DMS53 treated with DMSO at 0.1 percent for 48 hours (cell line): ENCODE data around the gene CSHL1.
"Not testable (repeated sequence)": the region's sequence is repeated elsewhere in the genome, so short reads cannot be mapped to it uniquely, and the experiment has no call there.

Experiments used
- DNase-seq: peaks from one replicate; lab custom pipeline; 2025; ENCODE audit not compliant: unreplicated experiment; lab: John Stamatoyannopoulos, UW

Gene CSHL1

DNA sequence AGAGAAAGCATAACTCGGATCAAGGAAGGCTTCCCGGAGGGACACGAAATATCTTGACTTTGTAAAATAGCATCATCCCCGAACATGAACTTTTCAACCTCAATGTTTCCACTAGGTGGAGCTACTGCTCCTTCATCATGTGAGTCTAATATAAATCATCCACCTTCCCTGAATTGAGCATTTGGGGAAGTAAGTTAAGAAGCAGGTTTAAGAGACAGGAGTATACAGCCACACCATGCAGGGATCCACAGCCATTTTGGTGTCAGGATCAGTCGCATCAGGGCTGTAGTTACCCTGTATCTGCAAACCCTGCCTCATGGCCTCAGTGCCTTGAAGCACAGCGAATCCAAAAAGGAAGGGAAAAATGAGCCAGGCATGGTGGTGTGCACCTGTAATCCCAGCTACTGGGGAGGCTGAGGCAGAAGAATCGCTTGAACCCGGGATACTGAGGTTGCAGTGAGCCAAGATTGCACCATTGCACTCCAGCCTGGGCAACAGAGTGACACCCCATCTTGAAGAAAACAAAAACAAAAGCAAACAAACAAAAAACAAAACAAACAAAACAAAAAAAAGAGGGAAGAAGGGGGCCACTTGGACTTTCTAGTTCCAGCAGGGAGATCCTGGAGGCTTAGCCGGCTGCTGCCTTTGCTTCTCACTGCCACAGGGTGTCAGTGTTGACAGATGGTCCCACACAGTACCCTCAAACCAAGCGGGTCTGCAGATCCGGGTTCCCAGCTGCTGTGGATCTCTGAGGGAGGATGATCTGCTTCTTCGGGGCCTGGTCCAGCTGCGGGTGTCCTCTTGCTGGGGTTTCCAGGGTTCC, 21.8 kb downstream of the CSHL1 start:
- not testable (repeated sequence) for DNase-seq

DNA sequence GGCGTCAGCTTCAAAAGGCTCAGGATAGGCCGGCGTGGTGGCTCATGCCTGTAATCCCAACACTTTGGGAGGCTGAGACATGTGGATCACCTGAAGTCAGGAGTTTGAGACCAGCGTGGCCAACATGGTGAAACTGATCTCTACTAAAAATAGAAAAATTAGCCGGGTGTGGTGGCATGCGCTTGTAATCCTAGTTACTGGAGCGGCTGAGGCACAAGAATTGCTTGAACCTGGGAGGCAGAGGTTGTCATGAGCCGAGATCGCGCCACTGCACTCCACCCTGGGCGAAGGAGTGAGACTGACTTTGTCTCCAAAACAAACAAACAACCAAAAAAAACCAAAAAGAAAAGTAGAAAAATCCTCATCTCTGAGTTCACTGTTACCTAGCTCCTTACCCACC, 25.9 kb downstream of the CSHL1 start:
- not testable (repeated sequence) for DNase-seq

DNA sequence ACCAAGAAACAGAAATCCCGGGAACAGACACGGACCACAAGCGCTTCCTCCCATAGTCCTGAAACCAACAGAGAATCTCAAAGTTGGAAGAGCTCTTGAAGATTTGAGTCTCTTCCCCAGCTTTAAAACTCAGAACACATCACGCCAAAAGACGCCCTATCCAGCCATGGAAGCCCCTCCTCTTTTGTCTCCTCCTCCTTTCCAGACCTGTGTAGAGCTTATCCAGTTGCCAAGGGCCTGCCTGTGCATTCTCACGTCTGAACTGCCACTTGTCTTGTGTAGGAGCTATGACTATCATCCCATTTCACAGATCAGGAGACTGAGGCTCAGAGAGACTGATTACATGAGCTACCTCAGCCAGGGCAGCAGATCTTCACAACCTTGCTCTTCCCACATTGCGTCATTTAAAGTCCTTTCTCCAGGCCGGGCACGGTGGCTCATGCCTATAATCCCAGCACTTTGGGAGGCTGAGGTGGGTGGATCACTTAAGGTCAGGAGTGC, 28.4 kb downstream of the CSHL1 start:
- not testable (repeated sequence) for DNase-seq

DNA sequence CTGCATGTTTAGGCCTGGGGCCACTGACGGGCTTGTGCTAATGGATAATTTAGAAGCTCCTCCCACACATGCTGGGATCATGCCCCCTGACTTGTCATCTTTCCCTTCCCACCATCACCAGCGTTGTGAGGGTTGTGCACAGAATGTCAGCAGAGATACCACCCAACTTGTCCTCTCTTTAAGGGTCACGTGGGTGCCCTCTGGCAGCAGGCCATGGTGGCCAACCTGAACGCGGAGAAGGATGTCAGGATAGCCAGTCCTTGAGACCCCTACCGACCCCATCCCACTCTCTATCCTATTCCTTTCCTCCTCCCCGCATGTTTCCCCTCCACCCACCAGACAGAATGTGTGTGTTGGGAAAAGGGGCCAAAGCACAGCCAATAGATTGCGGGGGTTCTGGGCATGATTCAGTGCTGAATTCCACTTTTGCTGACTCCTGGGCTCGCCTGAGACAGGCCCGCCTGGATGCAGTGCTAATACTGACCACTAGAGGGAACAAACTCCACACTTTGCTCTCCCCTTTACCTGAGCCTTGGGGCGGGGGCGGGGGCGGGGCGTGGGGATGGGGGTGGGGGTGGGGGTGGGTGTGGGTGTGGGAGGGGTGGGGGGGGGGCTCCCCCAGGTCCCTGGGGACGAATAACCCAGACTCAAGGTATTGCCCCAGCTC, 29.0 kb downstream of the CSHL1 start, which contains the start of gene GH2:
Gene GH2, minus strand, starts transcription at position 10 of the 667 bp plus-strand sequence. CDS start 143 bp downstream, outside the sequence.
- peak; percentile 17 for DNase-seq

DNA sequence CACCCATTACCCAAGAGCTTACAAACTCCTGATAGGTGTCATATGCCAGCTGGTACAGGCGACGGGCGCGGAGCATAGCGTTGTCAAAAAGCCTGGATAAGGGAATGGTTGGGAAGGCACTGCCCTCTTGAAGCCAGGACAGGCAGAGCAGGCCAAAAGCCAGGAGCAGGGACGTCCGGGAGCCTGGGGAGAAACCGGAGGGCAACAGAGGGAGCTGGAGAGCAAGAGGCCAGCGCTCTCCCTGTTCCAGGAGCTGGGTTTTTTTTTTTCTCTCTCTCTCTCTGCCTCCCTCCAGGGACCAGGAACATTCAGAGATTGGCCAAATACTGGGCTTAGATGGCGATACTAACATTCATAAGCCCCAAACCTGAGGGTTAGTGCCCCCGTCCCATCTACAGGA, 29.7 kb downstream of the CSHL1 start:
- DNase-seq = not testable (repeated sequence)

DNA sequence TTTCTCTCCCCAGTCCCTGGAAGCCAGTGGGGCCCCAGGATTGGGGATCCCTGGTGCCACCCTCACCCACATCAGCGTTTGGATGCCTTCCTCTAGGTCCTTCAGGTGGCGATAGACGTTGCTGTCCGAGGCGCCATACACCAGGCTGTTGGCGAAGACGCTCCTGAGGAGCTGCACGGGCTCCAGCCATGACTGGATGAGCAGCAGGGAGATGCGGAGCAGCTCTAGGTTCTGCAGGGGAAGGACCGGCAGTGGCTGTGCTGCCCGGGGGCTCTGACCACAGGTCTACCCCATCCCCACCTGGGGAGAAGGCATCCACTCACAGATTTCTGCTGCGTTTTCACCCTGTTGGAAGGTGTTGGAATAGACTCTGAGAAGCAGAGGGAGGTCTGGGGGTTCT, 30.4 kb downstream of the CSHL1 start:
- DNase-seq = no peak

DNA sequence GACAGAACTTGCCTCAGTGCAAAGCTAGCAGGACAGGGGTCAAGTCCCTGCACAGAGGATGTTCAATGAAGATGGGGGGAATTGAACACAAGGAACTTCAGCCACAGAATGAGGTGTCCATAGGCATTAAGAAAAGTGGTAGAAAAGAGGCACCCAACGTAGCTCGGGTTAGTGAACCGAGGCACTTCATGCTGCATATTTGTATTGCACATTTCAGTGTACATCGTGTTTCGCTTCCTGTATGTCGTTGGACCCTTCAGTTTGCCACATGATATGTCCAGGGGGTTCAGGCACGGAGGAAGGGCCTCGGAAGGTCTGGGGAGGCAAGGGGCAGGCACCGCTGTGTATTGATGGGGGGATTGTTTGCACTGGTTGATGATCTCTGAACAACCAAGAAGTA, 32.6 kb downstream of the CSHL1 start:
- DNase-seq = not testable (repeated sequence)

DNA sequence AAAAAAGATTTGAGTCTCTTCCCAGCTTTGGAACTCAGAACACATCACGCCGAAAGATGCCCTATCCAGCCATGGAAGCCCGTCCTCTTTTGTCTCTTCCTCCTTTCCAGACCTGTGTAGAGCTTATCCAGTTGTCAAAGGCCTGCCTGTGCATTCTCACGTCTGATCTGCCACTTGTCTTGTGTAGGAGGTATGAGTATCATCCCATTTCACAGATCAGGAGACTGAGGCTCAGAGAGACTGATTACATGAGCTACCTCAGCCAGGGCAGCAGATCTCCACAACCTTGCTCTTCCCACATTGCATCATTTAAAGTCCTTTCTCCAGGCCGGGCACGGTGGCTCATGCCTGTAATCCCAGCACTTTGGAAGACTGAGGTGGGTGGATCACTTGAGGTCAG, 36.4 kb downstream of the CSHL1 start:
- DNase-seq = not testable (repeated sequence)

DNA sequence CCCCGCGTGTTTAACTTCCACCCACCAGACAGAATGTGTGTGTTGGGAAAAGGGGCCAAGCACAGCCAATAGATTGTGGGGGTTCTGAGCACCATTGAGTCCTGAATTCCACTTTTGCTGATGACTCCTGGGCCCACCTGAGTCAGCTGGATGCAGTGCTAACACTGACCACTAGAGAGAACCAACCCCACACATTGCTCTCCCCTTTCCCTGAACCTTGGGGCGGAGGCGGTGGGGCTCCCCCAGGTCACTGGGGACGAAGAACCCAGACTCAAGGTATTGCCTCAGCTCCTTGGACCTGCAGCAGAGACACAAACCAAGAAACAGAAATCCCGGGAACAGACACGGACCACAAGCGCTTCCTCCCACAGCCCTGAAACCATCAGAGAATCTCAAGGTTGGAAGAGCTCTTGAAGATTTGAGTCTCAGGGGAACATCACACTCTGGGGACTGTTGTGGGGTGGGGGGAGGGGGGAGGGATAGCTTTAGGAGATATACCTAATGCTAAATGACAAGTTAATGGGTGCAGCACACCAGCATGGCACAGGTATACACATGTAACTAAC, 36.9 kb downstream of the CSHL1 start:
- not testable (repeated sequence) for DNase-seq

DNA sequence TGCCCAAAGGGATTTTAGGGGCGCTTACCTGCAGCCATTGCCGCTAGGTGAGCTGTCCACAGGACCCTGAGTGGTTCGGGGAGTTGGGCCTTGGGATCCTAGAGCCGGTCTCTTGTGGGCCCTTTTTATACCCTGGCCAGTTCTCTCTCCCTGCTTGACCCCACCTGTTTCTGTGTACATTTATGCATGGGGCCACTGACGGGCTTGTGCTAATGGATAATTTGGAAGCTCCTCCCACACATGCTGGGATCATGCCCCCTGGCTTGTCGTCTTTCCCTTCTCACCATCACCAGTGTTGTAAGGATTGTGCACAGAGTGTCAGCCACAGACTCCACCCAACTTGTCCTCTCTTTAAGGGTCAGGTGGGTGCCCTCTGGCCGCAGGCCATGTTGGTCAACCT, 37.5 kb downstream of the CSHL1 start, which contains the start of gene CSH2:
Gene CSH2, minus strand, starts transcription at position 101 of the 400 bp plus-strand sequence. Its CDS starts 63 bp downstream, at position 38.
- DNase-seq = not testable (repeated sequence)

DNA sequence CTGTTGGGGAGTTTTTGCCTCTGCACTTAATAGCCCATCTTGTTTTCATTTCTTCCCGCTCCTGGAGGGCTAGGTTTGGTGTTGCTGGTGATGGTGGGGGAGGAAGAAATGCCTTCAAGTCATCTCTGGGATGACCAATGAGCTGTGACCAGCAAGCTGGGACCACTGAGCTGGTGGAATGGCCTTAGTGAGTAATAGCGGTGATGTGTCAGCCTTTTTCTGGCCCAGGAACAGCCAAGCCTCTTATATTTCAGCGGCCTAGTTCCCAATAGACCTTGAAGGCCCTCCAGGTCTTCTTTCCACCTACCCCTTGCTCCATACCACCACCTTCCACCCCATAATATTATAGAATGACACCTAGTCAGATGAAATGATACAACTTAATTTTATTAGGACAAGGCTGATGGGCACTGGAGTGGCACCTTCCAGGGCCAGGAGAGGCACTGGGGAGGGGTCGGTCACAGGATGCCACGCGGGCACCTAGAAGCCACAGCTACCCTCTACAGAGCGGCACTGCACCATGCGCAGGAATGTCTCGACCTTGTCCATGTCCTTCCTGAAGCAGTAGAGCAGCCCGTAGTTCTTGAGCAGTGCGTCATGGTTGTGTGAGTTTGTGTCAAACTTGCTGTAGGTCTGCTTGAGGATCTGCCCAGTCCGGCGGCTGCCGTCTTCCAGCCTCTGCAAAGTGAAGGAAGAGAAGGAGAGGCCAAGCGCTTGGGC, 39.3 kb downstream of the CSHL1 start:
- DNase-seq = not testable (repeated sequence)

DNA sequence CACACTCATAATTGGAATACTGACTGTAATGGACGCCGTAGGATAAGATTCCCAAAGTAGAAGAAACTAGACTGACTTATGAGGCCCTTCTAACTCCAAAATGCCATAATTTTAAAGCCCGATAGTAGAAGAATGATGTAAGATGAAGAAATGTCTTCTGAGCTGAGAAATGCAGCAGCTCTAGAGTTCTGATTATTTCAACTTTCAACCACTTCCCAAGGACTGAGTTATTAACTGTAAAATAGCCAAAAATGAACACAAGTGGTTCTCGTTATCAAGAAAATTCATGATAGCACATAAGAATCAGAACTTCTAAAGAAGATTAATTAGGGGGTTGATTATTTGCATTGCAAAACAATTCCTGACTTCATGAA, 40.8 kb downstream of the CSHL1 start:
- DNase-seq = not testable (repeated sequence)

DNA sequence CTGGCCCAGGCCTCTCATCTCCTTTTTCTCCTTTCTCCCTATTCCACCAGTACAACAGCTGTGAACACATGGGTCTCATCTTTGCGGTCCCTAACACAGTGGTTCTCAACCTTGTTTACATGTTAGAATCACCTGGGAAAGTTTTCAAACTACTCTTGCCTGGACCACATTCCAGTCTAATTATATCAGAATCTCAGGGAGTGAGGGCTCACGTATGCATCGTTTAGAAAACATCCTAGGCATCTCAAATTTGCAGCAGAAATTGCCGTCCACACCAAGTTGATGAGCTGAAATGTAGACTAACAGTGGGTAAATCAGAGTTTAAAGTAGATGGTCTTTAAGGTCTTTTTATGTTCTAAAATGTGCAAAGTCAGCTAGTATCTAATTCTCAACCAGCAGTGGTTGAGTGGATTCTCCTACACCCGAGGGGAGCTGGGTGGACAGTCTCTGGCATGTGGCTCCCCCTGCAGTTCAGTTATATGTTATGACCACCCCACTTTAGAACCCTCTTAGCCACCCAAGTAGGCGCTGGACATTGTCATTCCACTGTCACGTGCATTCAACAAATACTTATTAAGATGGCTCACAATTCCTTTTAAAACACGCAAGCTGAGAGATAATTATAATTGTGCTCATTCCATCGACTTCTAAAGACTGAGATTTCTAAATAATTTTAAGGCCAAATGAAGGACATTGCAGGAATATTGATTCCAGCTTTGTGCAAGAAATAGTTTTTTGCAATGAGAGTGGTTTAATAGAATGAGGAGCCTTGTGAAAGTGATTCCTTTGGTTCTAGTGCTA, 41.4 kb downstream of the CSHL1 start:
- not testable (repeated sequence) for DNase-seq

DNA sequence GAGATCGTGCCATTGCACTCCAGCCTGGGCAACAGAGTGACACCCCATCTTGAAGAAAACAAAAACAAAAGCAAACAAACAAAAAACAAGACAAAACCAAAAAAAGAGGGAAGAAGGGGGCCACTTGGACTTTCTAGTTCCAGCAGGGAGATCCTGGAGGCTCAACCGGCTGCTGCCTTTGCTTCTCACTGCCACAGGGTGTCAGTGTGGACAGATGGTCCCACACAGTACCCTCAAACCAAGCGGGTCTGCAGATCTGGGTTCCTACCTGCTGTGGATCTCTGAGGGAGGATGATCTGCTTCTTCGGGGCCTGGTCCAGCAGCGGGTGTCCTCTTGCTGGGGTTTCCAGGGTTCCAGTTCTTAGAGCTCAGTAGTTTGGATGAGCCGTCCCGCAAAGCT, 44.4 kb downstream of the CSHL1 start:
- not testable (repeated sequence) for DNase-seq
